Left ventricle myocardium inferior (tissue), 1 donor: ENCODE results near the gene PDE8A. TPM values are rescaled to one million over a fixed set of nuclear protein-coding genes. Genes with fewer than 3 reads are reported as not detected.

Experiments
- DNase-seq: peaks from one replicate; pipeline ENCODE4 v3.0.0-alpha.2; 2020
- H3K27ac ChIP-seq: fragments of 200-600 bp; replicated peaks from 2 replicates; pipeline ENCODE4 v1.8.0; 2021
- H3K27me3 ChIP-seq: fragments of 200-600 bp; 2 replicates; pipeline ENCODE4 v1.8.0; 2021; ENCODE audit warnings: low read depth
- H3K36me3 ChIP-seq: fragments of 200-600 bp; 2 replicates; pipeline ENCODE4 v1.8.0; 2021
- H3K4me1 ChIP-seq: fragments of 200-600 bp; 2 replicates; pipeline ENCODE4 v1.8.0; 2021
- H3K4me3 ChIP-seq: fragments of 200-600 bp; 2 replicates; pipeline ENCODE4 v1.8.0; 2021; ENCODE audit warnings: mild to moderate bottlenecking, moderate library complexity
- H3K9me3 ChIP-seq: fragments of 200-600 bp; replicated peaks from 2 replicates; pipeline ENCODE4 v1.8.0; 2021
- intact Hi-C: fragments of 100-400 bp; cut with micrococcal nuclease; formaldehyde crosslinking; loops from one replicate; pipeline ENCODE4 v1.11.0; 2022
- total RNA-seq: library from RNA; stranded (reverse); fragmentation: NEBNext Ultra II Directional; extraction: Animal tissue kit (Norgen Biotek cat#: 25700); gene quantifications from one replicate; pipeline ENCODE4 v1.2.1, GENCODE V29; 2021
- TF ChIP-seq, protein P1 (sequence below): fragments of 200-600 bp; IDR thresholded peaks from 2 replicates; pipeline ENCODE4 v1.8.0; 2021; ENCODE audit warnings: antibody characterized with exemption, mild to moderate bottlenecking, borderline replicate concordance
- donor health status: DM: no; HTN: yes; CAD: no; lungs with severe emphysema.

The PDE8A gene
- total RNA-seq, 1 donor from 2014 or later, result 17.8 TPM

DNA sequence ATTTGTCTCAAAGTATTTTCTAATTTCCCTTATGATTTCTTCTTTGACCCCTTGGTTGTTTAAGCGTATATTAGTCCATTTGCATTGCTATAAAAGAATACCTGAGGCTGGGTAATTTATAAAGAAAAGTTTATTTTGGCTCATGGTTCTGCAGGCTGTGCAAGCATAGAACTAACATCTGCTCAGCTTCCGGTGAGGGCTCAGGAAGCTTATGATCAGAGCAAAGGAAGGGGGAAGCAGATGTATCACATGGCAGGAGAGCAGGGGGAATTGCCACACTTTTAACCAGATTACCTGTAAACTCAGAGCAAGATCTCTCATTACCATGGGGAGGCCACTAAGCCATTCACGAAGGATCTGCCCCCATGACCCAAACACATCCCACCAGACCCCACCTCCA lies 148.2 kb downstream of the PDE8A start:
- Histone ChIP-seq H3K36me3 (peaks cover 90% of the 10 kb centered on the region), H3K4me3 (no peak overlapping the region)
- intact Hi-C loops, result no loop called here

DNA sequence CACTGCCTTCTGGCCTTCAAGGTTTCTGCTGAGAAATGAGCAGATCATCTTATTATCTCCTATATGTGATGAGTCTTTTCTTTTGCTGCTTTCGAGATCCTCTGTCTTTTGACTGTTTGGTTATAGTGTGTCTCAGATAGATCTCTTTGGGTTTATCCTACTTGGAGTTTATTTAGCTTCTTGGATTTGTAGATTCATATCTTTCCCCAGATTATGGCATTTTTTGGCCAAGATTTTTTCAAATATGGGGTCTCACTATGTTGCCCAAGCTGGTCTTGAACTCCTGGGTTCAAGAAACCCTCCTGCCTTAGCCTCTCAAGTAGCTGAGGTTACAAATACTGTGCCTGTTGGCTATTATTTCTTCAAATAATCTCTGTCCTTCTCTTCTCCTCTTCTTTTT lies 150.3 kb downstream of the PDE8A start:
- Histone ChIP-seq H3K27me3 (no peaks in the 10 kb centered on the region), H3K4me1 (no peaks in the 10 kb centered on the region), H3K4me3 (no peak overlapping the region), H3K9me3 (peaks cover 10% of the 10 kb centered on the region), H3K27ac (no peak overlapping the region), H3K36me3 (peaks cover 92% of the 10 kb centered on the region)
- no peak for DNase-seq
- intact Hi-C loops, result no loop called here
- TF ChIP-seq, protein P1, sequence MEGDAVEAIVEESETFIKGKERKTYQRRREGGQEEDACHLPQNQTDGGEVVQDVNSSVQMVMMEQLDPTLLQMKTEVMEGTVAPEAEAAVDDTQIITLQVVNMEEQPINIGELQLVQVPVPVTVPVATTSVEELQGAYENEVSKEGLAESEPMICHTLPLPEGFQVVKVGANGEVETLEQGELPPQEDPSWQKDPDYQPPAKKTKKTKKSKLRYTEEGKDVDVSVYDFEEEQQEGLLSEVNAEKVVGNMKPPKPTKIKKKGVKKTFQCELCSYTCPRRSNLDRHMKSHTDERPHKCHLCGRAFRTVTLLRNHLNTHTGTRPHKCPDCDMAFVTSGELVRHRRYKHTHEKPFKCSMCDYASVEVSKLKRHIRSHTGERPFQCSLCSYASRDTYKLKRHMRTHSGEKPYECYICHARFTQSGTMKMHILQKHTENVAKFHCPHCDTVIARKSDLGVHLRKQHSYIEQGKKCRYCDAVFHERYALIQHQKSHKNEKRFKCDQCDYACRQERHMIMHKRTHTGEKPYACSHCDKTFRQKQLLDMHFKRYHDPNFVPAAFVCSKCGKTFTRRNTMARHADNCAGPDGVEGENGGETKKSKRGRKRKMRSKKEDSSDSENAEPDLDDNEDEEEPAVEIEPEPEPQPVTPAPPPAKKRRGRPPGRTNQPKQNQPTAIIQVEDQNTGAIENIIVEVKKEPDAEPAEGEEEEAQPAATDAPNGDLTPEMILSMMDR, result no peak

More for the DNA sequence above, 148.2 kb downstream of the PDE8A start:
- Histone ChIP-seq H3K27ac (no peak overlapping the region), H3K27me3 (no peaks in the 10 kb centered on the region), H3K4me1 (peaks cover 5% of the 10 kb centered on the region), H3K9me3 (peaks cover 10% of the 10 kb centered on the region)
- no peak for DNase-seq
- TF ChIP-seq, protein P1, result no peak

DNA sequence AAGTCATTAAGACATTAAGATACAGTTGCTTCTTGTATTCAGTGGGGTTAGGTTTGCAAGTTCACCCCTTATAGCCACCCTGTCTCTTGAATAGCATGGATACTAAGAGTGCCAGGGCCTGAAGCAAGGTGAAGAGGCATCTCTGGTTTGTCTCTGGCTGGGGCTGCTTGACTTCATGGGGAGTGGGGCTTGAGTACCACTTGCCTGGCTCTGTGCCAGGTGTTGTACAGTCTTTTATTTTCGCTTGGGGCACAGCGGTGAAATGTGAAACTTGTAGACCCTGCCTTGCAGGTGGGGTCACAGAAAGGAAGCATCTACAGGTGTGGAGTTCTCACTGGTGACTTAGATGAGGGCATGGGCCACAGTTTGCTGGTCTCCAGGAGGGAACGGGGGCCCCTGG lies 152.1 kb downstream of the PDE8A start:
- H3K4me1 ChIP-seq, result no peaks in the 10 kb centered on the region
- no peaks in the 10 kb centered on the region for H3K27me3 ChIP-seq
- H3K27ac ChIP-seq, result no peak overlapping the region
- H3K9me3 ChIP-seq, result peaks cover 10% of the 10 kb centered on the region
- peaks cover 92% of the 10 kb centered on the region for H3K36me3 ChIP-seq
- TF ChIP-seq, protein P1, result no peak
- no peak overlapping the region for H3K4me3 ChIP-seq
- intact Hi-C loops, result no loop called here
- no peak for DNase-seq

DNA sequence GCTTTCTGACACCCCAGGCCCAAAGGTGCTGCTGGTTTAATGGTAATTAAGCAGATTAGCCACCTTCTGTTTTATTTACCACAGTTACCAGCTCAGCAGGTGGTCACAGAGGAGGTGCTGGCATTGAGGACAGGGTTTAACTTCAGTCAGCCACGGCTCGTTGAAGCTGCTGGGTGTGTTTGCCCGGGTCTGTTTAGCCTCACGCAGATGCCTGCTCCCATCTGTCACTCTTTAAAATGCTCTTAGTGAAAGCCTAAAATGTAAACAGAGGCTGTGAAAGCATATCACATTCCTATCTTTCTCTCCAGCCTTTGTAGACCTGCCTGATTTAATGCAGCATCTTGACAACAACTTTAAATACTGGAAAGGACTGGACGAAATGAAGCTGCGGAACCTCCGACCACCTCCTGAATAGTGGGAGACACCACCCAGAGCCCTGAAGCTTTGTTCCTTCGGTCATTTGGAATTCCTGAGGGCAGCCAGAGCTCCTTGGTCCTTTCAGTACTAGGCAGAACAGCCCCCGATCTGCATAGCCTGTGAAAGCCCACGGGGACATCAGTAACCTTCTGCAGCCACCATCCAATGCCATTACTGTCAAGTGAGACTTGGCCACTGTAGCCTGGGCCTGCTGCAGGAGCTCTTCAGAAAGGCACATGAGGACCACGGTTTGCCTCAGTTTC lies 156.0 kb downstream of the PDE8A start:
- H3K4me1 ChIP-seq, result no peaks in the 10 kb centered on the region
- H3K36me3 ChIP-seq, result peaks cover 68% of the 10 kb centered on the region
- DNase-seq, result no peak
- intact Hi-C loops, result no loop called here
- no peaks in the 10 kb centered on the region for H3K27me3 ChIP-seq
- no peak overlapping the region for H3K4me3 ChIP-seq
- TF ChIP-seq, protein P1, result no peak
- no peak overlapping the region for H3K27ac ChIP-seq
- no peaks in the 10 kb centered on the region for H3K9me3 ChIP-seq

DNA sequence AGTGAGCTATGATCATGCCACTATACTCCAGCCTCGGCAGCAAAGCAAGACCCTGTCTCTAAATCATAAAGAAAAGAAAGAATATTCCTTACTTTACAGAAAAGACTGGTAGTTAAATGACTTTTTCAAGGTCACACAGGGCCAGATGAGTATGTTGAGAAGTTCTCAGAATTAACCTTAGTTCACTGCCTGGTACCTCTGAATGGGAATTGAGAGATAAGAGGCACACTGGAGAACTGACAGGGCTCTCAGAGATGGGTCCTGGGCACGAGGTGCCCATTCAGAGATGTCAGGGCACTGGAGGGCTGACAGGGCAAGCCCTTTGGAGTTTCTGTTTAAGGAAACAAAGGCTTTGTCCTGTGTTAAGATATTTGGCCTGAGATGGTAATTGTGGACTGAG lies 157.7 kb downstream of the PDE8A start:
- H3K4me1 ChIP-seq, result no peaks in the 10 kb centered on the region
- no peaks in the 10 kb centered on the region for H3K27me3 ChIP-seq
- peaks cover 51% of the 10 kb centered on the region for H3K36me3 ChIP-seq
- no peak for DNase-seq
- intact Hi-C loops, result no loop called here
- H3K4me3 ChIP-seq, result no peak overlapping the region
- H3K9me3 ChIP-seq, result no peaks in the 10 kb centered on the region
- H3K27ac ChIP-seq, result no peak overlapping the region
- TF ChIP-seq, protein P1, result no peak
